Pancreas (tissue), 10 donors: ENCODE measurements around the gene MYORG. TPM values are rescaled to one million over a fixed set of nuclear protein-coding genes. Genes with fewer than 3 reads are reported as not detected.
A peak's percentile ranks its signal among the peaks of the same experiment; 100 is the strongest.

Source experiments
- ATAC-seq, 4 donors: fragments of 200-7000 bp; cut with Tn5 transposase; one replicate each; pipeline versions ENCODE4 v1.8.0 to v1.9.1; 2020; ENCODE audit warnings: mild to moderate bottlenecking in 4 of 4, moderate library complexity in 4 of 4
- DNase-seq, 6 donors: peaks; one replicate each; pipeline ENCODE4 v3.0.0-alpha.2; 2020
- FAIRE-seq: peaks from 2 replicates; lab custom pipeline; 2012; peaks lifted over from hg19 to GRCh38; lab: Jason Lieb, UNC
- H3K27ac ChIP-seq, 4 donors: fragments of 200-600 bp; sonication (generic); 1 replicate in 3 of 4; 2 replicates in 1 of 4; pipeline versions ENCODE4 v1.5.0 to v1.8.0; 2020
- H3K27me3 ChIP-seq, 4 donors: fragments of 200-600 bp; one replicate each; pipeline ENCODE4 v1.8.0; 2021
- H3K36me3 ChIP-seq, 3 donors: fragments of 200-600 bp; sonication (generic) in 1 of 3; one replicate each; pipeline versions ENCODE4 v1.5.0 to v1.8.0; 2020 to 2021
- H3K4me1 ChIP-seq, 3 donors: fragments of 200-600 bp; one replicate each; pipeline ENCODE4 v1.8.0; 2021
- H3K4me3 ChIP-seq, 4 donors: fragments of 200-600 bp; sonication (generic) in 2 of 4; one replicate each; pipeline versions ENCODE4 v1.5.0 to v1.8.0; 2020 to 2021
- H3K9me3 ChIP-seq, 4 donors: fragments of 200-600 bp; one replicate each; pipeline ENCODE4 v1.8.0; 2021
- CTCF ChIP-seq, 4 donors: fragments of 200-600 bp; sonication (generic) in 3 of 4; IDR thresholded peaks; one replicate each; pipeline versions ENCODE4 v1.5.0 to v1.8.0; 2021; ENCODE audit warnings: antibody characterized with exemption in 4 of 4
- WGBS, 2 donors: extraction: QIAGEN DNeasy Blood & Tissue Kit; methylation state at CpG; one replicate each; pipeline ENCODE4 v1.1.7; 2013; 5-methylcytosine and 5-hydroxymethylcytosine counted together
- intact Hi-C, 3 donors: fragments of 100-400 bp; cut with DNase I; formaldehyde crosslinking; loops; one replicate each; pipeline versions ENCODE4 v1.11.1 to v1.14.2; 2022
- polyA plus RNA-seq, 2 donors: library from polyadenylated mRNA; stranded (reverse); fragments of 200-250 nt; gene quantifications; one replicate each; pipeline ENCODE4 v1.2.3, GENCODE V29; 2013
- total RNA-seq, 6 donors: library from RNA; stranded (reverse); fragmentation: NEBNext Ultra II Directional in 4 of 6; extraction: Animal tissue kit (Norgen Biotek cat#: 25700) in 4 of 6; gene quantifications; one replicate each; pipeline versions ENCODE4 v1.2.1 to v1.2.4, GENCODE V29; 2021 to 2023
- donor health status: healthy with polysubstance abuse.
- donor health status: DM: no; HTN: no; CAD: no; lungs with moderate emphysema.
- donor health status: DM: no; HTN: no; CAD: no.
- donor health status: control.
- donor health status: control.
- donor health status: Bipolar disorder and iron deficiency.
- donor health status: DM: yes; HTN: yes; CAD: no.
- donor health status: DM: no; HTN: no; CAD: no.
- donor health status: DM: no; HTN: no; CAD: no.
- donor health status: DM: yes; HTN: yes; CAD: no.

MYORG gene
- total and polyA plus RNA-seq, 8 donors = 1.8 to 17.5 (median 9.6) TPM

GRCh38 chr9:34349324-34349723 lies 27.4 kb downstream of the MYORG start:
- Histone ChIP-seq H3K4me3 (no peak overlapping the region), H3K27me3 (no peaks in the 10 kb centered on the region), H3K4me1 (peaks cover 8 to 24% (median 21%) of the 10 kb centered on the region in 3 donors), H3K36me3 (no peaks in the 10 kb centered on the region), H3K9me3 (no peaks in the 10 kb centered on the region), H3K27ac (no peak overlapping the region)
- ATAC-seq (no peak), FAIRE-seq (no peak), DNase-seq (no peak)
- intact Hi-C loops = no loop called here
- 89 to 90% methylated on average over 3 of the region's 3 CpGs for whole genome bisulfite sequencing, 2 donors
- TF ChIP-seq CTCF (IDR thresholded peaks at IDR 0.05) = no peak

- no peaks in the 10 kb centered on the region for H3K36me3 ChIP-seq
- peaks cover 18 to 36% (median 30%) of the 10 kb centered on the region in 3 donors for H3K4me1 ChIP-seq
- no peaks in the 10 kb centered on the region for H3K9me3 ChIP-seq
- H3K4me3 ChIP-seq = no peak overlapping the region
- no peak overlapping the region for H3K27ac ChIP-seq
- no peak for DNase-seq
- no peak for ATAC-seq
- TF ChIP-seq CTCF (IDR thresholded peaks at IDR 0.05) = no peak
- no peak for FAIRE-seq
- intact Hi-C loops = no loop called here
- H3K27me3 ChIP-seq = no peaks in the 10 kb centered on the region
Observed at GRCh38 chr9:34347800-34348158, 28.9 kb downstream of the MYORG start.

- Histone ChIP-seq H3K27ac (no peak overlapping the region), H3K9me3 (no peaks in the 10 kb centered on the region), H3K4me1 (peaks cover 24 to 40% (median 33%) of the 10 kb centered on the region in 3 donors), H3K4me3 (no peak overlapping the region), H3K36me3 (no peaks in the 10 kb centered on the region), H3K27me3 (no peaks in the 10 kb centered on the region)
- intact Hi-C loops = no loop called here
- DNase-seq (no peak), FAIRE-seq (no peak), ATAC-seq (no peak)
- 70 to 79% methylated on average over 15 of the region's 15 CpGs for WGBS, 2 donors
- no peak for TF ChIP-seq CTCF (IDR thresholded peaks at IDR 0.05)
Observed at GRCh38 chr9:34346873-34347799, 29.6 kb downstream of the MYORG start.

GRCh38 chr9:34343605-34344004 lies 33.1 kb downstream of the MYORG start:
- FAIRE-seq = no peak
- DNase-seq = peak in 2 of 6 donors; percentile 45
- H3K4me1 ChIP-seq = peaks cover 30 to 49% (median 39%) of the 10 kb centered on the region in 3 donors
- WGBS, 2 donors = 29 to 34% methylated on average over 1 of the region's 1 CpG
- H3K27ac ChIP-seq = peak overlapping the region; percentile 38 to 89 (median 81)
- H3K9me3 ChIP-seq = no peaks in the 10 kb centered on the region
- ATAC-seq = peak; percentile 63 to 74 (median 72)
- TF ChIP-seq CTCF (IDR thresholded peaks at IDR 0.05) = no peak
- no peaks in the 10 kb centered on the region for H3K27me3 ChIP-seq
- no peaks in the 10 kb centered on the region for H3K36me3 ChIP-seq
- H3K4me3 ChIP-seq = no peak overlapping the region
- intact Hi-C loops = no loop called here

GRCh38 chr9:34343090-34343489 lies 33.6 kb downstream of the MYORG start:
- no peak for FAIRE-seq
- peak; percentile 84 to 90 (median 86) for ATAC-seq
- Histone ChIP-seq H3K4me3 (no peak overlapping the region), H3K27ac (peak overlapping the region; percentile 38 to 89 (median 81)), H3K36me3 (no peaks in the 10 kb centered on the region), H3K9me3 (no peaks in the 10 kb centered on the region), H3K4me1 (peaks cover 30 to 49% (median 39%) of the 10 kb centered on the region in 3 donors), H3K27me3 (no peaks in the 10 kb centered on the region)
- DNase-seq = peak; percentile 75 to 91 (median 88)
- WGBS, 2 donors = 42% methylated on average over 5 of the region's 5 CpGs
- no peak for TF ChIP-seq CTCF (IDR thresholded peaks at IDR 0.05)
- intact Hi-C loops = no loop called here
